ENCODE measurements around the gene AHNAK2.
"Not testable (repeated sequence)": the region's sequence is repeated elsewhere in the genome, so short reads cannot be mapped to it uniquely, and the experiment has no call there.

AHNAK2 gene

GRCh38 chr14:104953896-104954656, 24.1 kb downstream of the AHNAK2 start:
- DNase-seq (ENCODE audit: low read depth in 2 of 2): no peak

DNA sequence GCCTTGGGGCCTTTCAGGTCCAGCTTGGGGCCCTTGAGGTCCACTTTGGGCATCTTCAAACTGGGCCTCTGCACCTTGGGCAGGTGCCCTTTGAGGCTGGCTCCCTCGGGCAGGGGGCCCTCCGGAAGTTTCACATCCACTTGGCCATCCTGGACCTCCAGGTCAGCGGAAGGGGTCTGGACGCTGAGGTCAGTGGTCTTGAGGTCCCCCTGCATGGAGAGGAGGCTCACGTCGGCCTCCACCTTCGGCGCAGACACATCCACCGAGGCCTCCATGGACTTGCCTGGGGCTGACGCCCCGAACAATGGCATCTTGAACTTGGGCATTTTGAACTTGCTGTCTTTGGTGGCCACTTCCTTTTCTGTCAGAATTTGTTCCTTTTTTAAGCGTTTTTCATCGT, 25.1 kb downstream of the AHNAK2 start:
- DNase-seq (ENCODE audit: low read depth in 2 of 2): no peak

GRCh38 chr14:104951863-104952657, 26.1 kb downstream of the AHNAK2 start:
- not testable (repeated sequence) for DNase-seq (ENCODE audit: low read depth in 2 of 2)

DNA sequence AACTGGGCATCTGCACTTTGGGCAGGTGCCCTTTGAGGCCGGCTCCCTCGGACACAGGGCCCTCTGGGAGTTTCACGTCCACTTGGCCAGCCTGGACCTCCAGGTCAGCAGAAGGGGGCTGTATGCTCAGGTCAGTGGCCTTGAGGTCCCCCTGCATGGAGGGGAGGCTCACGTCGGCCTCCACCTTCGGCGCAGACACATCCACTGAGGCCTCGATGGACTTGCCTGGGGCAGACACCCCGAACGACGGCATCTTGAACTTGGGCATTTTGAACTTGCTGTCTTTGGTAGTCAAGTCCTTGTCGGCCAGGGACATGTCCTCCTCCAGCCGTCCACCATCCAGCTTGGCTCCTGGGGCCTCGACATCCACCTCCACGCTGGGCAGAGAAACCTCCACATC, 27.5 kb downstream of the AHNAK2 start:
- not testable (repeated sequence) for DNase-seq (ENCODE audit: low read depth in 2 of 2)

DNA sequence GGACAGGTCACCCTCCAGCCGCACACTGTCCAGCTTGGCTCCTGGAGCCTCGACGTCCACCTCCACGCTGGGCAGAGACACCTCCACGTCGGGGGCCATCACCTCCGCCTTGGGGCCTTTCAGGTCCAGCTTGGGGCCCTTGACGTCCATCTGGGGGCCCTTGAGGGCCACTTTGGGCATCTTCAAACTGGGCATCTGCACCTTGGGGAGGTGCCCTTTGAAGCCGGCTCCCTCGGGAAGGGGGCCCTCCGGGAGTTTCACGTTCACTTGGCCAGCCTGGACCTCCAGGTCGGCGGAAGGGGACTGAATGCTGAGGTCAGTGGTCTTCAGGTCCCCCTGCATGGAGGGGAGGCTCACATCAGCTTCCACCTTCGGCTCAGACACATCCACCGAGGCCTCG, 28.2 kb downstream of the AHNAK2 start:
- no peak for DNase-seq (ENCODE audit: low read depth in 2 of 2)

DNA sequence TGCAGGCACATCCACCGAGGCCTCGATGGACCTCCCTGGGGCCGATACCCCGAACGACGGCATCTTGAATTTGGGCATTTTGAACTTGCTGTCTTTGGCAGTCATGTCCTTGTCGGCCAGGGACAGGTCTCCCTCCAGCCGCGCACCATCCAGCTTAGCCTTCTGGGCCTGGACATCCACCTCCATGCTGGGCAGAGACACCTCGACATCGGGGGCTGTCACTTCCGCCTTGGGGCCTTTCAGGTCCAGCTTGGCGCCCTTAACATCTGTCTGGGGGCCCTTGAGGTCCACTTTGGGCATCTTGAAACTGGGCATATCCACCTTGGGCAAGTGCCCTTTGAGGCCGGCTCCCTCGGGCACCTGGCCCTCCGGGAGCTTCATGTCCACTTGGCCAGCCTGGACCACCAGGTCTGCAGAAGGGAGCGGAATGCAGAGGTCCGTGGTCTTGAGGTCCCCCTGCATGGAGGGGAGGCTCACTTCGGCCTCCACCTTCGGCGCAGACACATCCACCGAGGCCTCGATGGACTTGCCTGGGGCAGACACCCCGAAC, 28.7 kb downstream of the AHNAK2 start:
- not testable (repeated sequence) for DNase-seq (ENCODE audit: low read depth in 2 of 2)

DNA sequence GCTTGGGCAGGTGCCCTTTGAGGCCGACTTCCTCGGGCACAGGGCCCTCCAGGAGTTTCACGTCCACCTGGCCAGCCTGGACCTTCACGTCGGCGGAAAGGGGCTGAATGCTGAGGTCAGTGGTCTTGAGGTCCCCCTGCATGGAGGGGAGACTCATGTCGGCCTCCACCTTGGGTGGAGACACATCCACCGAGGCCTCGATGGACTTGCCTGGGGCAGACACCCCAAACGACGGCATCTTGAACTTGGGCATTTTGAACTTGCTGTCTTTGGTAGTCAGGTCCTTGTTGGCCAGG, 29.5 kb downstream of the AHNAK2 start:
- no peak for DNase-seq (ENCODE audit: low read depth in 2 of 2)

GRCh38 chr14:104947881-104948735, 30.1 kb downstream of the AHNAK2 start:
- DNase-seq (ENCODE audit: low read depth in 2 of 2): not testable (repeated sequence)

- not testable (repeated sequence) for DNase-seq (ENCODE audit: low read depth in 2 of 2)
These were observed 31.0 kb downstream of the AHNAK2 start for GRCh38 chr14:104947201-104947600.

DNA sequence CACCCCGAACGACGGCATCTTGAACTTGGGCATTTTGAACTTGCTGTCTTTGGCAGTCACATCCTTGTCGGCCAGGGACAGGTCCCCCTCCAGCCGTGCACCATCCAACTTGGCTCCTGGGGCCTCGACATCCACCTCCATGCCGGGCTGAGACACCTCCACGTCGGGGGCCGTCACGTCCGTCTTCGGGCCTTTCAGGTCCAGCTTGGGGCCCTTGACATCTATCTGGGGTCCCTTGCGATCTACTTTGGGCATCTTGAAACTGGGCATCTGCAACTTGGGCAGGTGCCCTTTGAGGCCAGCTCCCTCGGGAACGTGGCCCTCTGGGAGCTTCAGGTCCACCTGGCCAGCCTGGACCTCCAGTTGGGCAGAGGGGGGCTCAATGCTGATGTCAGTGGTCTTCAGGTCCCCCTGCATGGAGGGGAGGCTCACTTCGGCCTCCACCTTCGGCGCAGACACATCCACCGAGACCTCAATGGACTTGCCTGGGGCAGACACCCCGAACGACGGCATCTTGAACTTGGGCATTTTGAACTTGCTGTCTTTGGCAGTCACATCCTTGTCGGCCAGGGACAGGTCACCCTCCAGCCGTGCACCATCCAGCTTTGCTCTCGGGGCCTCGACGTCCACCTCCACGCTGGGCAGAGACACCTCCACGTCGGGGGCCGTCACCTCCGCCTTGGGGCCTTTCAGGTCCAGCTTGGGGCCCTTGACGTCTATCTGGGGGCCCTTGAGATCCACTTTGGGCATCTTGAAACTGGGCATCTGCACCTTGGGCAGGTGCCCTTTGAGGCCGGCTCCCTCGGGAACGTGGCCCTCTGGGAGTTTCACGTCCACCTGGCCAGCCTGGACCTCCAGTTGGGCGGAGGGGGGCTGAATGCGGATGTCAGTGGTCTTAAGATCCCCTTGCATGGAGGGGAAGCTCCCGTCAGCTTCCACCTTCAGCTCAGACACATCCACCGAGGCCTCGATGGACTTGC, 31.9 kb downstream of the AHNAK2 start:
- DNase-seq (ENCODE audit: low read depth in 2 of 2): not testable (repeated sequence)

GRCh38 chr14:104945266-104945665, 32.9 kb downstream of the AHNAK2 start:
- DNase-seq (ENCODE audit: low read depth in 2 of 2): not testable (repeated sequence)

- not testable (repeated sequence) for DNase-seq (ENCODE audit: low read depth in 2 of 2)
These were observed 33.6 kb downstream of the AHNAK2 start for GRCh38 chr14:104944436-104945205.

GRCh38 chr14:104944016-104944308, 34.2 kb downstream of the AHNAK2 start:
- DNase-seq (ENCODE audit: low read depth in 2 of 2): not testable (repeated sequence)

DNA sequence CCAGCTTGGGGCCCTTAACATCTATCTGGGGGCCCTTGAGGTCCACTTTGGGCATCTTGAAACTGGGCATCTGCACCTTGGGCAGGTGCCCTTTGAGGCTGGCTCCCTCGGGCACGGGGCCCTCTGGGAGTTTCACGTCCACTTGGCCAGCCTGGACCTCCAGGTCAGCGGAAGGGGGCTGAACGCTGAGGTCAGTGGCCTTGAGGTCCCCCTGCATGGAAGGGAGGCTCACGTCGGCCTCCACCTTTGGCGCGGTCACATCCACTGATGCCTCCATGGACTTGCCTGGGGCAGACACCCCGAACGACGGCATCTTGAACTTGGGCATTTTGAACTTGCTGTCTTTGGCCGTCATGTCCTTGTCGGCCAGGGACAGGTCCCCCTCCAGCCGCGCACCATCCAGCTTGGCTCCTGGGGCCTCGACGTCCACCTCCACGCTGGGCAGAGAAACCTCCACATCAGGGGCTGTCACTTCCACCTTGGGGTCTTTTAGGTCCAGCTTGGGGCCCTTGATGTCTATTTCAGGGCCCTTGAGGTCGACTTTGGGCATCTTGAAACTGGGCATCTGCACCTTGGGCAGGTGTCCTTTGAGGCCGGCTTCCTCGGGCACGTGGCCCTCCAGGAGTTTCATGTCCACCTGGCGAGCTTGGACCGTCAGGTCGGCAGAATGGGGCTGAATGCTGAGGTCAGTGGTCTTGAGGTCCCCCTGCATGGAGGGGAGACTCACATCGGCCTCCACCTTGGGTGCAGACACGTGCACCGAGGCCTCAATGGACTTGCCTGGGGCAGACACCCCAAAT, 34.8 kb downstream of the AHNAK2 start:
- not testable (repeated sequence) for DNase-seq (ENCODE audit: low read depth in 2 of 2)

GRCh38 chr14:104942586-104942985, 35.6 kb downstream of the AHNAK2 start:
- no peak for DNase-seq (ENCODE audit: low read depth in 2 of 2)

- no peak for DNase-seq (ENCODE audit: low read depth in 2 of 2)
These were observed 36.4 kb downstream of the AHNAK2 start for GRCh38 chr14:104941508-104942365.

DNA sequence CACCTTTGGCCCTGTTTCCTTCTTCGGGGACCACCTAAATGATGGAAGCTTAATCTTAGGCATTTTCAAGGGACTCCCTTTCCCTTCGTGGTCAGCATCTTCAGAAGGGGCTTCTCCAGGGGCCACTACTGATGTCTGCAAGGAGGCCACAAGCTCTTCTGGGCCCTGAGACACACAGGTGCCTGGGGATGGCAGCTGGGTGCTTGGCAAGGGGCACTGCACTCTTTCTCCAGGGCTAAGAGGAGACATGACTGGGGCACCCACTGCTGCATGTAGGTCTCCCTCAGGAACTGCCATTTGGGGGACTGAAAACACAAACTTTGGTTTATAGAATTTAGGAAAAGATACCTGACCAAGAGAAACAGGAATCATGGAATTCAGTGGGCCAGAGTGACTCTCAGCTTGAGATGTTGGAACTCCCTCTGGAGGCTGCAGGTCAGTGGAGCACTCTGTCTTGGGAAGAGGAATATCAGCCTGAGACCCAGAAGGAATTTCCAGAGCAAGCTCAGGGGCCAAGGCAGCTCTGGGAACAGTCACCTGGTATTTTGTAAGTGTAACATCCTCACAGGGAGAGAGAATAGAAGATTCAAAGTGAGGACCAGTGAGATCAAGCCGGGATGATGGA, 37.5 kb downstream of the AHNAK2 start:
- DNase-seq (ENCODE audit: low read depth in 2 of 2): no peak

All from stimulated activated CD8-positive, alpha-beta memory T cell treated with anti-CD3 and anti-CD28 coated beads, Interleukin-15, amount 100 ng/mL, for 4 hours (primary cell).